Psoas muscle (tissue), 8 donors: ENCODE measurements around the gene KIRREL3. TPM values are rescaled to one million over a fixed set of nuclear protein-coding genes. Genes with fewer than 3 reads are reported as not detected.

ENCODE experiments used
- ATAC-seq, 4 donors: fragments of 200-7000 bp; cut with Tn5 transposase; one replicate each; pipeline ENCODE4 v1.9.1; 2020; ENCODE audit warnings: moderate library complexity in 3 of 4, mild to moderate bottlenecking in 2 of 4
- DNase-seq, 2 donors: peaks; one replicate each; pipeline ENCODE4 v3.0.0-alpha.2; 2020
- H3K27ac ChIP-seq: fragments of 200-600 bp; one replicate; pipeline ENCODE4 v1.8.0; 2022
- H3K27me3 ChIP-seq, 3 donors: fragments of 200-600 bp in 1 of 3; one replicate each; pipeline versions ENCODE4 v1.6.1 to v1.8.0; 2013 to 2022; ENCODE audit warnings: low read length in 2 of 3, mild to moderate bottlenecking in 2 of 3, moderate library complexity in 1 of 3; ENCODE audit not compliant: insufficient read depth in 3 of 3
- H3K36me3 ChIP-seq, 2 donors: fragments of 200-600 bp in 1 of 2; one replicate each; pipeline versions ENCODE4 v1.6.1 to v1.8.0; 2013 to 2022; ENCODE audit warnings: low read depth in 1 of 2, mild to moderate bottlenecking in 1 of 2, moderate library complexity in 1 of 2; ENCODE audit not compliant: insufficient read depth in 1 of 2
- H3K4me1 ChIP-seq: fragments of 200-600 bp; one replicate; pipeline ENCODE4 v1.8.0; 2022
- H3K4me3 ChIP-seq: fragments of 200-600 bp; one replicate; pipeline ENCODE4 v1.8.0; 2022; ENCODE audit warnings: mild to moderate bottlenecking
- H3K9me3 ChIP-seq: fragments of 200-600 bp; one replicate; pipeline ENCODE4 v1.8.0; 2022
- WGBS, 3 donors: extraction: QIAGEN DNeasy Blood & Tissue Kit; methylation state at CpG; one replicate each; pipeline versions ENCODE4 v1.1.6 to v1.1.7; 2013; 5-methylcytosine and 5-hydroxymethylcytosine counted together
- intact Hi-C, 2 donors: fragments of 100-400 bp; cut with DNase I; formaldehyde crosslinking; loops; one replicate each; pipeline versions ENCODE4 v1.11.0 to v1.14.2; 2022
- polyA plus RNA-seq, 3 donors: library from polyadenylated mRNA; stranded (reverse); fragments of 200-250 nt; gene quantifications; one replicate each; pipeline ENCODE4 v1.2.3, GENCODE V29; 2013
- total RNA-seq, 4 donors: library from RNA; stranded (reverse); fragmentation: NEBNext Ultra II Directional in 2 of 4; extraction: Animal tissue kit (Norgen Biotek cat#: 25700) in 2 of 4; gene quantifications; one replicate each; pipeline versions ENCODE4 v1.2.1 to v1.2.4, GENCODE V29; 2021 to 2023
- TF ChIP-seq, protein P1 (sequence below): fragments of 200-600 bp; IDR thresholded peaks from one replicate; pipeline ENCODE4 v1.8.0; 2022; ENCODE audit warnings: antibody characterized with exemption
- donor health status: healthy with polysubstance abuse.
- donor health status: DM: no; HTN: no; CAD: no; lungs with moderate emphysema.
- donor health status: Bipolar disorder and iron deficiency.
- donor health status: healthy.
- donor health status: DM: yes; HTN: yes; CAD: no.
- donor health status: DM: no; HTN: no; CAD: no.
- donor health status: DM: no; HTN: no; CAD: no.
- donor health status: DM: yes; HTN: yes; CAD: no.

The KIRREL3 gene
- total and polyA plus RNA-seq, 7 donors, result 0.04 TPM; not detected in 6

DNA sequence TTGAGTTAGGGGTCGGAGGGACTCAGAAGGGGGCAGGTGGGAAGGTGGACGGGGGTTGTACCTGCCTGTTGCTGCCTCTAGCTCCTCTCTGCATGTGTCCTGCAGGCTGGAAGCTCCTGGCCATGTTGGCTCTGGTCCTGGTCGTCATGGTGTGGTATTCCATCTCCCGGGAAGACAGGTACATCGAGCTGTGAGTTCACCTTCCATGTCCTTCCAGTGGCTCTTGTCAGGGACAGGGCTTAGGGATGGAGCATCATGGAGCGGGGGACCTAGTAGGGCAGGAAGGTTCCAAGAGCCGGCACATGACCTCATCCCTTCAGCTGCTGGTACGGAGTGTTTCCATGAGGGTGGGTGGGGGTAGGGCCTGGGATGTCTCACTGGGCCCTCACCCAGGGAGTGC lies 594.2 kb downstream of the KIRREL3 start:
- WGBS, 3 donors, result 88 to 92% (median 91%) methylated on average over 8 of the region's 8 CpGs
- intact Hi-C loops, result no loop called here
- Histone ChIP-seq H3K27ac (no peak overlapping the region), H3K27me3 (no peaks in the 10 kb centered on the region), H3K4me1 (no peaks in the 10 kb centered on the region), H3K4me3 (no peak overlapping the region), H3K9me3 (no peaks in the 10 kb centered on the region), H3K36me3 (peaks cover 0 to 31% of the 10 kb centered on the region in 2 donors)
- peak in 1 of 2 donors; percentile 30 for DNase-seq
- no peak for ATAC-seq
- TF ChIP-seq, protein P1, sequence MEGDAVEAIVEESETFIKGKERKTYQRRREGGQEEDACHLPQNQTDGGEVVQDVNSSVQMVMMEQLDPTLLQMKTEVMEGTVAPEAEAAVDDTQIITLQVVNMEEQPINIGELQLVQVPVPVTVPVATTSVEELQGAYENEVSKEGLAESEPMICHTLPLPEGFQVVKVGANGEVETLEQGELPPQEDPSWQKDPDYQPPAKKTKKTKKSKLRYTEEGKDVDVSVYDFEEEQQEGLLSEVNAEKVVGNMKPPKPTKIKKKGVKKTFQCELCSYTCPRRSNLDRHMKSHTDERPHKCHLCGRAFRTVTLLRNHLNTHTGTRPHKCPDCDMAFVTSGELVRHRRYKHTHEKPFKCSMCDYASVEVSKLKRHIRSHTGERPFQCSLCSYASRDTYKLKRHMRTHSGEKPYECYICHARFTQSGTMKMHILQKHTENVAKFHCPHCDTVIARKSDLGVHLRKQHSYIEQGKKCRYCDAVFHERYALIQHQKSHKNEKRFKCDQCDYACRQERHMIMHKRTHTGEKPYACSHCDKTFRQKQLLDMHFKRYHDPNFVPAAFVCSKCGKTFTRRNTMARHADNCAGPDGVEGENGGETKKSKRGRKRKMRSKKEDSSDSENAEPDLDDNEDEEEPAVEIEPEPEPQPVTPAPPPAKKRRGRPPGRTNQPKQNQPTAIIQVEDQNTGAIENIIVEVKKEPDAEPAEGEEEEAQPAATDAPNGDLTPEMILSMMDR, result no peak

DNA sequence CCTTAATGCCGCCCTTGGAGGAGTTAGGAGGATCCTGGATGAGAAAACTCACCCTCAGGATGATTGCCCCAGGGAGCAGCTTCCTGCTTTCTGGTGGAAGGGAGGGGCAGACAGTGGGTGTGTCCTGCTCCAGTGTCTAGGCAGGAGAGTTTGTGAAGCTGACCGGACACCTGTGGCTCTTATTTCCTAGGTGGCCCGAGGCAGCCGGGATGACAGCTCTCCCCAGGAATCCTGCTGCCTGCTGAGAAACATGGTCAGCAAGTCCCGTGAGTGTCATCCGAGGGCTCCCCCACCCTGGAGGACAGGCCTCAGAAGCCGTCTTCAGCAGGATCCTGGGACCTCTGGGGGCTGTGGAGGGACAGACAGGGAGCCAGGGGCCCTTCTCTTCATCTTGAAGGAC lies 594.7 kb downstream of the KIRREL3 start:
- Histone ChIP-seq H3K4me3 (no peak overlapping the region), H3K4me1 (no peaks in the 10 kb centered on the region), H3K36me3 (peaks cover 0 to 31% of the 10 kb centered on the region in 2 donors), H3K27ac (no peak overlapping the region), H3K9me3 (no peaks in the 10 kb centered on the region), H3K27me3 (no peaks in the 10 kb centered on the region)
- ATAC-seq, result no peak
- no peak for DNase-seq
- intact Hi-C loops, result no loop called here
- WGBS, 3 donors, result 93 to 95% (median 94%) methylated on average over 7 of the region's 7 CpGs
- TF ChIP-seq, protein P1, result no peak

DNA sequence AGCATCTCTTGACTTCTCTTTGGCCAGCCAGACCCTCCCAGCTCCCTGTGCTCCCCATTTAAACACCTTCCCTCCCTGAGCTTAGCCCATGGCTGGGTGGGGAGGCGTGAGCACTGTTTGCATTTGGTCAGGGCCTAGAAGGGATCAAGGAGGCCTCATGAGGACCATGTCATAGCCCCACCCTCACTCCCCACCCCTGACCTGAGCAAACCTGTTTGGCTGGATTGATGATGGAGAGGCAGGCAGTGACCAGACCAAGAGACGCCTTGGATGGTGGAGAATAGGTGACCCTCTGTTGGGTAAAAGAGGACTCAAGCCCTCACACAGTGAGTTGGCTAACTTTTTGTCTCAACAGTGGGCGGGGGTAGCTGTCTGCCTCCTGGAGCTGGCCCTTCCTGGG lies 595.2 kb downstream of the KIRREL3 start:
- intact Hi-C loops, result no loop called here
- ATAC-seq (no peak), DNase-seq (peak in 1 of 2 donors; percentile 14)
- 96 to 100% (median 98%) methylated on average over 3 of the region's 3 CpGs for WGBS, 3 donors
- TF ChIP-seq, protein P1, result no peak
- H3K36me3 ChIP-seq, result peaks cover 0 to 31% of the 10 kb centered on the region in 2 donors
- H3K27ac ChIP-seq, result no peak overlapping the region
- no peaks in the 10 kb centered on the region for H3K27me3 ChIP-seq
- no peaks in the 10 kb centered on the region for H3K4me1 ChIP-seq
- no peak overlapping the region for H3K4me3 ChIP-seq
- no peaks in the 10 kb centered on the region for H3K9me3 ChIP-seq

DNA sequence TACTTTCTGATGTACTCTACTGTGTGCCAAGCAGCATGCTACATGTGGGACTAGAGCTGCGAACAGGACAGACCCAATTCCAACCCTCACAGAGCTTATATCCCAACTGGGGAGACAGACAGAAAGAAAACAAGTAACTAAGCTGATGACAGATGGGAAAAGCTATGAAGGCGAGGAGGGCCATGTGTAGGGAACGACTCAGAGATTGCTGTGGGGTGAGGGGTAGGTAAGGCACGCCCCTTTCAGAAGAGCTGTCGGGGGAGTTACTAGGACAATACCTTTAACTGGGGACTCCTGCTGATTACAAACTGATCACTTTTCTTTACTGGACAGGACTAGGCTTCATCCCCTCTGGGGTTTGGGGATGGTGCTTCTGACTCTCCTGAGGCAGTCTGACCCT lies 596.2 kb downstream of the KIRREL3 start:
- WGBS, 3 donors, result 94 to 99% (median 96%) methylated on average over 5 of the region's 5 CpGs
- peaks cover 0 to 25% of the 10 kb centered on the region in 2 donors for H3K36me3 ChIP-seq
- no peaks in the 10 kb centered on the region for H3K9me3 ChIP-seq
- DNase-seq, result no peak
- intact Hi-C loops, result no loop called here
- no peaks in the 10 kb centered on the region for H3K4me1 ChIP-seq
- no peak for ATAC-seq
- no peak overlapping the region for H3K4me3 ChIP-seq
- H3K27ac ChIP-seq, result no peak overlapping the region
- H3K27me3 ChIP-seq, result no peaks in the 10 kb centered on the region
- TF ChIP-seq, protein P1, result no peak

DNA sequence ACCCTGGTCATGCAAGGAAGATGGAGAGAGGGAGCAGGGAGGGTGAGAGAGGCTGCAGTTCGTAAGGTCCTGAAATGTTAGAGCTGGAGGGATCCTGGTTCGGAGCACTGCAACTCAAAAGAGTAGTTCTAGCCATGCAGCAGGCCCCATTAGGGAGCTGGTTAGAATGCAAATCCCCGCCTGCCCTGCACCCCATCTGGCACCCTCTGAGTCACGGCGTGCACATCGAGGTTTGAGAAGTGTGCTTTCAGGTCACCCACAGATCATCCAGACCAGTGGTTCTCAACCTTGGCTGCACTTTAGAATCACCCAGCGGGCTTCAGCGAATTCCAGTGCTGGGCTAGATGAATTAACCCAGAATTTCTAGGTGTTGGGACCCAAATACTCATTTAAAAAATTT lies 596.9 kb downstream of the KIRREL3 start:
- TF ChIP-seq, protein P1, result no peak
- WGBS, 3 donors, result 95 to 96% (median 96%) methylated on average over 8 of the region's 8 CpGs
- H3K36me3 ChIP-seq, result peaks cover 0 to 18% of the 10 kb centered on the region in 2 donors
- no peaks in the 10 kb centered on the region for H3K4me1 ChIP-seq
- intact Hi-C loops, result no loop called here
- DNase-seq (no peak), ATAC-seq (no peak)
- no peak overlapping the region for H3K4me3 ChIP-seq
- H3K27ac ChIP-seq, result no peak overlapping the region
- no peaks in the 10 kb centered on the region for H3K27me3 ChIP-seq
- no peaks in the 10 kb centered on the region for H3K9me3 ChIP-seq
